Gastroesophageal sphincter (tissue), 4 donors: ENCODE data around the gene MORC4. TPM values are rescaled to one million over a fixed set of nuclear protein-coding genes. Genes with fewer than 3 reads are reported as not detected.

Source experiments
- ATAC-seq: fragments of 150-250 bp; one replicate; pipeline ENCODE4 v1.9.1; 2016; ENCODE audit warnings: mild to moderate bottlenecking, moderate library complexity
- H3K27ac ChIP-seq, 4 donors: fragments of 200-600 bp; sonication (generic) in 3 of 4; 1 replicate in 3 of 4; 2 replicates in 1 of 4; pipeline ENCODE4 v1.5.1; 2016 to 2019
- H3K27me3 ChIP-seq: fragments of 200-600 bp; sonication (generic); one replicate; pipeline ENCODE4 v1.5.1; 2019
- H3K36me3 ChIP-seq, 2 donors: fragments of 200-600 bp; sonication (generic); one replicate each; pipeline ENCODE4 v1.5.1; 2019; ENCODE audit warnings: control low read depth in 1 of 2
- H3K4me1 ChIP-seq, 3 donors: fragments of 200-600 bp; sonication (generic); 1 replicate in 2 of 3; 2 replicates in 1 of 3; pipeline ENCODE4 v1.5.1; 2016 to 2019; ENCODE audit warnings: control low read depth in 2 of 3
- H3K4me3 ChIP-seq, 2 donors: fragments of 200-600 bp; sonication (generic); one replicate each; pipeline ENCODE4 v1.5.1; 2019; ENCODE audit warnings: mild to moderate bottlenecking in 1 of 2, moderate library complexity in 1 of 2
- H3K9me3 ChIP-seq, 3 donors: fragments of 200-600 bp; sonication (generic); one replicate each; pipeline ENCODE4 v1.5.1; 2017 to 2019; ENCODE audit warnings: control low read depth in 2 of 3
- CTCF ChIP-seq, 4 experiments: fragments of 200-600 bp in 2 of 4; fragments of 450-650 bp in 2 of 4; sonication (generic) in 1 of 4; IDR thresholded peaks; one replicate each; pipeline ENCODE4 v1.5.1; 2017 to 2019; ENCODE audit warnings: antibody characterized with exemption in 4 of 4, mild to moderate bottlenecking in 2 of 4, moderate library complexity in 2 of 4
- EP300 ChIP-seq: sonication (generic); formaldehyde crosslinking; IDR thresholded peaks from one replicate; pipeline ENCODE4 v1.6.1; 2017; ENCODE audit warnings: antibody characterized with exemption, mild to moderate bottlenecking
- POLR2A ChIP-seq, 2 donors: fragments of 450-650 bp; IDR thresholded peaks; one replicate each; pipeline ENCODE4 v1.6.1; 2017; ENCODE audit warnings: antibody characterized with exemption in 2 of 2, mild to moderate bottlenecking in 2 of 2, moderate library complexity in 1 of 2
- POLR2AphosphoS5 ChIP-seq: sonication (generic); formaldehyde crosslinking; IDR thresholded peaks from one replicate; pipeline ENCODE4 v1.6.1; 2017; ENCODE audit warnings: antibody characterized with exemption
- WGBS, 2 donors: methylation state at CpG; one replicate each; pipeline ENCODE4 v1.1.5; 2018; ENCODE audit warnings: low coverage in 1 of 2; 5-methylcytosine and 5-hydroxymethylcytosine counted together
- total RNA-seq, 4 donors: library from RNA; depleted of rRNA; stranded (reverse); fragments of >200 nt; gene quantifications; one replicate each; pipeline ENCODE4 v1.1.0, GENCODE V29; 2016

MORC4 gene
- total RNA-seq, 4 donors from 2014 or later, result 10.7 to 19.5 (median 15.4) TPM

- Histone ChIP-seq H3K4me3 (no peak overlapping the region), H3K4me1 (peaks cover 0 to 14% (median 0%) of the 10 kb centered on the region in 3 donors), H3K27ac (no peak overlapping the region), H3K9me3 (no peaks in the 10 kb centered on the region), H3K36me3 (no peaks in the 10 kb centered on the region), H3K27me3 (no peaks in the 10 kb centered on the region)
- TF ChIP-seq POLR2A (IDR thresholded peaks at IDR 0.05) (no peak), POLR2AphosphoS5 (no peak), EP300 (no peak), CTCF (IDR thresholded peaks at IDR 0.05) (no peak)
- 70% methylated on average over 2 of the region's 6 CpGs; no CpG with 5 or more reads in 1 of the 2 donors for WGBS, 2 donors
- no peak for ATAC-seq
Observed at GRCh38 chrX:106897259-106897658, 102.8 kb downstream of the MORC4 start.

GRCh38 chrX:106894978-106895452 lies 105.0 kb downstream of the MORC4 start:
- H3K27me3 ChIP-seq, result no peaks in the 10 kb centered on the region
- ATAC-seq, result no peak

GRCh38 chrX:106894392-106894909 lies 105.6 kb downstream of the MORC4 start:
- ATAC-seq, result peak; percentile 81
- Histone ChIP-seq H3K9me3 (no peaks in the 10 kb centered on the region), H3K36me3 (no peaks in the 10 kb centered on the region), H3K27me3 (no peaks in the 10 kb centered on the region), H3K27ac (peak overlapping the region in 1 of 4 donors; percentile 39), H3K4me1 (peaks cover 0 to 14% (median 0%) of the 10 kb centered on the region in 3 donors), H3K4me3 (no peak overlapping the region)
- no CpG with 5 or more reads among the region's 6 CpGs for WGBS, 2 donors
- TF ChIP-seq CTCF (IDR thresholded peaks at IDR 0.05) (peak; percentile 49 to 87 (median 64)), POLR2A (IDR thresholded peaks at IDR 0.05) (no peak), POLR2AphosphoS5 (no peak)

More at GRCh38 chrX:106894978-106895452, 105.0 kb downstream of the MORC4 start:
- H3K36me3 ChIP-seq, result no peaks in the 10 kb centered on the region
- no CpG with 5 or more reads among the region's 3 CpGs for WGBS, 2 donors
- H3K9me3 ChIP-seq, result no peaks in the 10 kb centered on the region
- no peak overlapping the region for H3K4me3 ChIP-seq
- peaks cover 0 to 14% (median 0%) of the 10 kb centered on the region in 3 donors for H3K4me1 ChIP-seq
- TF ChIP-seq CTCF (IDR thresholded peaks at IDR 0.05), result no peak
- H3K27ac ChIP-seq, result peak overlapping the region in 1 of 4 donors; percentile 39

- Histone ChIP-seq H3K4me1 (peaks cover 0 to 14% (median 0%) of the 10 kb centered on the region in 3 donors), H3K27me3 (no peaks in the 10 kb centered on the region), H3K9me3 (no peaks in the 10 kb centered on the region), H3K4me3 (no peak overlapping the region), H3K36me3 (no peaks in the 10 kb centered on the region), H3K27ac (no peak overlapping the region)
- WGBS, 2 donors, result 60 to 66% methylated on average over 2 to 4 of the region's 7 CpGs
- TF ChIP-seq CTCF (IDR thresholded peaks at IDR 0.05) (no peak), POLR2AphosphoS5 (no peak), POLR2A (IDR thresholded peaks at IDR 0.05) (no peak), EP300 (no peak)
- no peak for ATAC-seq
Observed at GRCh38 chrX:106891762-106892460, 108.1 kb downstream of the MORC4 start.

Other genes with a start within 250 kb of the MORC4 start
- gene TBC1D8B, start 197.5 kb downstream of the MORC4 start, total RNA-seq, result 1 to 10 TPM; 4.0 to 5.9 (median 4.4) TPM
- gene RIPPLY1, start 96.9 kb downstream of the MORC4 start, total RNA-seq, result not detected
- gene CLDN2, start 79.8 kb downstream of the MORC4 start, total RNA-seq, result not detected
- 10 to 100 TPM; 16.9 to 29.9 (median 20.3) TPM for gene RBM41, start 118.6 kb upstream of the MORC4 start, total RNA-seq
- under 1 TPM in 2 of 4 donors, not detected in 2; 0.27 to 0.39 TPM for gene NUP62CL, start 206.2 kb upstream of the MORC4 start, total RNA-seq
- gene DNAAF6, start 206.4 kb upstream of the MORC4 start, total RNA-seq, result under 1 TPM in 1 of 4 donors, not detected in 3; 0.19 TPM